ACHN (cell line): ENCODE results near the gene NDUFS6.
"Not testable (repeated sequence)": the region's sequence is repeated elsewhere in the genome, so short reads cannot be mapped to it uniquely, and the experiment has no call there.

Source experiments
- DNase-seq: peaks from one replicate; pipeline ENCODE4 v3.0.0-alpha.2; 2015
- in situ Hi-C: cut with HindIII; loops from 2 replicates; pipeline ENCODE4 v1.10.0; 2017; ENCODE audit warnings: low sequenced_read_pairs, low pct_ligation_motif_present, low pct_unique_long_range_greater_than_20kb

The NDUFS6 gene

GRCh38 chr5:1793301-1793740, 7.9 kb upstream of the NDUFS6 start:
- DNase-seq, result no peak
- in situ Hi-C loops, result no loop called here

GRCh38 chr5:1793966-1794900, 7.0 kb upstream of the NDUFS6 start:
- DNase-seq, result no peak
- in situ Hi-C loops, result no loop called here

- in situ Hi-C loops, result no loop called here
- DNase-seq, result no peak
Measured at GRCh38 chr5:1794901-1795290, 6.3 kb upstream of the NDUFS6 start.

GRCh38 chr5:1795506-1795905, 5.7 kb upstream of the NDUFS6 start:
- in situ Hi-C loops, result no loop called here
- no peak for DNase-seq

GRCh38 chr5:1795931-1796330, 5.3 kb upstream of the NDUFS6 start:
- in situ Hi-C loops, result no loop called here
- no peak for DNase-seq

GRCh38 chr5:1796371-1797102, 4.7 kb upstream of the NDUFS6 start:
- no peak for DNase-seq
- in situ Hi-C loops, result no loop called here

GRCh38 chr5:1797103-1797800, 4.0 kb upstream of the NDUFS6 start:
- in situ Hi-C loops, result no loop called here
- DNase-seq, result no peak

- no peak for DNase-seq
Measured at GRCh38 chr5:1797855-1798254, 3.4 kb upstream of the NDUFS6 start.

GRCh38 chr5:1798589-1798988, 2.6 kb upstream of the NDUFS6 start:
- DNase-seq, in situ Hi-C loops: not testable (repeated sequence)

More at GRCh38 chr5:1797855-1798254, 3.4 kb upstream of the NDUFS6 start:
- in situ Hi-C loops, result no loop called here

GRCh38 chr5:1799110-1799601, 2.1 kb upstream of the NDUFS6 start:
- in situ Hi-C loops, result no loop called here
- DNase-seq, result peak; percentile 12

GRCh38 chr5:1799602-1800471, 1.4 kb upstream of the NDUFS6 start, which contains the start of gene MRPL36:
Gene MRPL36, minus strand, starts transcription at chr5:1799837. Its CDS starts 902 bp downstream, at chr5:1798935.
- DNase-seq, result peak; percentile 83
- in situ Hi-C loops, result no loop called here

GRCh38 chr5:1800472-1801221, 560 bp upstream of the NDUFS6 start:
- no peak for DNase-seq
- in situ Hi-C loops, result no loop called here

GRCh38 chr5:1801967-1802295, 724 bp downstream of the NDUFS6 start:
- peak; percentile 15 for DNase-seq
- in situ Hi-C loops, result no loop called here

GRCh38 chr5:1803192-1803591, 2.0 kb downstream of the NDUFS6 start:
- in situ Hi-C loops, result no loop called here

GRCh38 chr5:1804001-1804690, 2.9 kb downstream of the NDUFS6 start:
- no peak for DNase-seq
- in situ Hi-C loops, result no loop called here

More at GRCh38 chr5:1803192-1803591, 2.0 kb downstream of the NDUFS6 start:
- DNase-seq, result no peak

- in situ Hi-C loops, result no loop called here
- DNase-seq, result no peak
Measured at GRCh38 chr5:1805326-1805725, 4.1 kb downstream of the NDUFS6 start.

- in situ Hi-C loops, result no loop called here
- no peak for DNase-seq
Measured at GRCh38 chr5:1805736-1806135, 4.5 kb downstream of the NDUFS6 start.
